Smooth muscle cell (in vitro differentiated cells): ENCODE data around the gene PDE11A. TPM values are rescaled to one million over a fixed set of nuclear protein-coding genes. Genes with fewer than 3 reads are reported as not detected.

ENCODE experiments used
- DNase-seq: peaks from one replicate; lab custom pipeline; 2025; ENCODE audit not compliant: unreplicated experiment; lab: John Stamatoyannopoulos, UW
- H2AFZ ChIP-seq: fragments of 200-600 bp; sonication (generic); 2 replicates; pipeline ENCODE4 v1.6.0; 2016; ENCODE audit warnings: antibody characterized with exemption, low read depth, mild to moderate bottlenecking
- H3F3A ChIP-seq: fragments of 200-600 bp; sonication (generic); 2 replicates; pipeline ENCODE4 v1.6.0; 2017; ENCODE audit warnings: antibody characterized with exemption, low read depth
- H3K27ac ChIP-seq: fragments of 200-600 bp; sonication (generic); 2 replicates; pipeline ENCODE4 v1.5.1; 2016; ENCODE audit warnings: low read depth, mild to moderate bottlenecking
- H3K27me3 ChIP-seq: fragments of 200-600 bp; sonication (generic); 2 replicates; pipeline ENCODE4 v1.6.1; 2016; ENCODE audit warnings: low read depth, mild to moderate bottlenecking
- H3K36me3 ChIP-seq: fragments of 200-600 bp; sonication (generic); 2 replicates; pipeline ENCODE4 v1.5.1; 2016; ENCODE audit warnings: low read depth
- H3K4me1 ChIP-seq: fragments of 200-600 bp; sonication (generic); 2 replicates; pipeline ENCODE4 v1.5.1; 2016; ENCODE audit warnings: low read depth
- H3K4me2 ChIP-seq: fragments of 200-600 bp; sonication (generic); 2 replicates; pipeline ENCODE4 v1.6.0; 2016; ENCODE audit warnings: mild to moderate bottlenecking
- H3K4me3 ChIP-seq: fragments of 200-600 bp; sonication (generic); 2 replicates; pipeline ENCODE4 v1.5.1; 2016; ENCODE audit warnings: mild to moderate bottlenecking
- H3K79me2 ChIP-seq: fragments of 200-600 bp; sonication (generic); 2 replicates; pipeline ENCODE4 v1.6.0; 2016; ENCODE audit warnings: low read depth, mild to moderate bottlenecking
- H3K9ac ChIP-seq: fragments of 200-600 bp; sonication (generic); 2 replicates; pipeline ENCODE4 v1.6.0; 2016; ENCODE audit warnings: low read depth
- H3K9me3 ChIP-seq: fragments of 200-600 bp; sonication (generic); replicated peaks from 2 replicates; pipeline ENCODE4 v1.5.1; 2016; ENCODE audit warnings: low read depth
- H4K20me1 ChIP-seq: fragments of 200-600 bp; sonication (generic); 2 replicates; pipeline ENCODE4 v1.6.0; 2016; ENCODE audit warnings: low read depth
- CTCF ChIP-seq: fragments of 200-600 bp; sonication (generic); IDR thresholded peaks from 2 replicates; pipeline ENCODE4 v1.5.1; 2017; ENCODE audit warnings: borderline replicate concordance, mild to moderate bottlenecking, antibody characterized with exemption; ENCODE audit not compliant: insufficient read depth, poor library complexity, severe bottlenecking
- WGBS: methylation state at CpG from one replicate; pipeline ENCODE4 v1.1.7; 2016; ENCODE audit warnings: low lambda C conversion rate; 5-methylcytosine and 5-hydroxymethylcytosine counted together
- polyA plus RNA-seq: library from polyadenylated mRNA; unstranded; fragments of >200 nt; fragmentation: Nextera tagmentation; extraction: Ambion mirVana; gene quantifications from 2 replicates; pipeline ENCODE4 v1.2.1, GENCODE V29; 2016
- total RNA-seq: library from RNA; depleted of rRNA; stranded (reverse); fragments of >200 nt; gene quantifications from 2 replicates; pipeline ENCODE4 v1.2.3, GENCODE V29; 2014

Gene PDE11A
- total and polyA plus RNA-seq, 2 experiments from 2014 or later: under 0.01 TPM; not detected in 1

GRCh38 chr2:177889818-177890460 is 182.6 kb downstream of the PDE11A start:
- no peaks in the 10 kb centered on the region for H3K36me3 ChIP-seq
- DNase-seq: no peak
- 96% methylated on average over 1 of the region's 1 CpG for WGBS
- H3K9me3 ChIP-seq: no peaks in the 10 kb centered on the region
- H3K4me1 ChIP-seq: no peaks in the 10 kb centered on the region
- H3K27me3 ChIP-seq: no peaks in the 10 kb centered on the region
- H3K79me2 ChIP-seq: no peaks in the 10 kb centered on the region
- no peak overlapping the region for H2AFZ ChIP-seq
- no peak overlapping the region for H3K9ac ChIP-seq
- no peaks in the 10 kb centered on the region for H4K20me1 ChIP-seq
- H3F3A ChIP-seq: no peaks in the 10 kb centered on the region
- H3K4me2 ChIP-seq: no peak overlapping the region
- no peak overlapping the region for H3K27ac ChIP-seq
- no peak overlapping the region for H3K4me3 ChIP-seq
- no peak for TF ChIP-seq CTCF

- no peak for TF ChIP-seq CTCF
- no peaks in the 10 kb centered on the region for H3K36me3 ChIP-seq
- H3F3A ChIP-seq: no peaks in the 10 kb centered on the region
- H3K4me3 ChIP-seq: no peak overlapping the region
- H3K27ac ChIP-seq: no peak overlapping the region
- H3K4me2 ChIP-seq: no peak overlapping the region
- WGBS: 92% methylated on average over 2 of the region's 2 CpGs
- H3K9ac ChIP-seq: no peak overlapping the region
- no peaks in the 10 kb centered on the region for H3K9me3 ChIP-seq
- no peaks in the 10 kb centered on the region for H4K20me1 ChIP-seq
- DNase-seq: no peak
- H3K4me1 ChIP-seq: no peaks in the 10 kb centered on the region
- H3K27me3 ChIP-seq: no peaks in the 10 kb centered on the region
- no peaks in the 10 kb centered on the region for H3K79me2 ChIP-seq
- no peak overlapping the region for H2AFZ ChIP-seq
Observed at GRCh38 chr2:177888581-177888980, 184.0 kb downstream of the PDE11A start.

- Histone ChIP-seq H3K4me1 (no peaks in the 10 kb centered on the region), H3K9ac (no peak overlapping the region), H3K9me3 (no peaks in the 10 kb centered on the region), H3K79me2 (no peaks in the 10 kb centered on the region), H3F3A (no peaks in the 10 kb centered on the region), H2AFZ (no peak overlapping the region), H3K4me2 (no peak overlapping the region), H4K20me1 (no peaks in the 10 kb centered on the region), H3K27ac (no peak overlapping the region), H3K36me3 (no peaks in the 10 kb centered on the region), H3K4me3 (no peak overlapping the region), H3K27me3 (no peaks in the 10 kb centered on the region)
- no peak for DNase-seq
- TF ChIP-seq CTCF: no peak
- WGBS: 92% methylated on average over 3 of the region's 3 CpGs
Observed at GRCh38 chr2:177887722-177888121, 184.9 kb downstream of the PDE11A start.

GRCh38 chr2:177886824-177887223 is 185.8 kb downstream of the PDE11A start:
- no peaks in the 10 kb centered on the region for H4K20me1 ChIP-seq
- DNase-seq: no peak
- no peaks in the 10 kb centered on the region for H3K36me3 ChIP-seq
- H3K79me2 ChIP-seq: no peaks in the 10 kb centered on the region
- H3K4me1 ChIP-seq: no peaks in the 10 kb centered on the region
- H3K9me3 ChIP-seq: no peaks in the 10 kb centered on the region
- H3K27ac ChIP-seq: no peak overlapping the region
- H3K27me3 ChIP-seq: no peaks in the 10 kb centered on the region
- H3K4me2 ChIP-seq: no peak overlapping the region
- no peak overlapping the region for H3K9ac ChIP-seq
- H3K4me3 ChIP-seq: no peak overlapping the region
- WGBS: 86% methylated on average over 1 of the region's 1 CpG
- H3F3A ChIP-seq: no peaks in the 10 kb centered on the region
- TF ChIP-seq CTCF: no peak
- no peak overlapping the region for H2AFZ ChIP-seq
